GM19043 (cell line): ENCODE results near the gene EDEM3.
"Not testable (repeated sequence)": the region's sequence is repeated elsewhere in the genome, so short reads cannot be mapped to it uniquely, and the experiment has no call there.

Source experiments
- ATAC-seq: cut with Tn5 transposase; IDR thresholded peaks from one replicate; pipeline ENCODE4 v1.9.1; 2021; ENCODE audit warnings: low read depth; ENCODE audit not compliant: unreplicated experiment

Gene EDEM3

GRCh38 chr1:184754476-184755225 lies at the start of gene EDEM3:
Gene EDEM3, minus strand, starts transcription at chr1:184754858. Its CDS starts 212 bp downstream, at chr1:184754646.
- peak; percentile 93 for ATAC-seq

- ATAC-seq: no peak
These were observed 49.6 kb upstream of the EDEM3 start for GRCh38 chr1:184804220-184804619.

- ATAC-seq: no peak
These were observed 48.5 kb upstream of the EDEM3 start for GRCh38 chr1:184803180-184803492.

- ATAC-seq: no peak
These were observed 47.9 kb upstream of the EDEM3 start for GRCh38 chr1:184802354-184803179.

GRCh38 chr1:184801503-184801902 lies 46.8 kb upstream of the EDEM3 start:
- no peak for ATAC-seq

- ATAC-seq: no peak
These were observed 46.2 kb upstream of the EDEM3 start for GRCh38 chr1:184800876-184801275.

- ATAC-seq: no peak
These were observed 39.3 kb upstream of the EDEM3 start for GRCh38 chr1:184793967-184794366.

GRCh38 chr1:184792450-184792969 lies 37.9 kb upstream of the EDEM3 start:
- ATAC-seq: no peak

GRCh38 chr1:184791550-184791900 lies 36.9 kb upstream of the EDEM3 start:
- no peak for ATAC-seq

- ATAC-seq: no peak
These were observed 36.2 kb upstream of the EDEM3 start for GRCh38 chr1:184790642-184791549.

GRCh38 chr1:184789884-184790283 lies 35.2 kb upstream of the EDEM3 start:
- ATAC-seq: no peak

- ATAC-seq: no peak
These were observed 34.3 kb upstream of the EDEM3 start for GRCh38 chr1:184788970-184789369.

GRCh38 chr1:184785529-184785928 lies 30.9 kb upstream of the EDEM3 start:
- no peak for ATAC-seq

GRCh38 chr1:184783723-184784122 lies 29.1 kb upstream of the EDEM3 start:
- ATAC-seq: not testable (repeated sequence)

- no peak for ATAC-seq
These were observed 27.3 kb upstream of the EDEM3 start for GRCh38 chr1:184781941-184782340.

GRCh38 chr1:184775885-184776284 lies 21.2 kb upstream of the EDEM3 start:
- ATAC-seq: no peak

- ATAC-seq: no peak
These were observed 20.7 kb upstream of the EDEM3 start for GRCh38 chr1:184775329-184775728.

- ATAC-seq: no peak
These were observed 19.2 kb upstream of the EDEM3 start for GRCh38 chr1:184773762-184774320.

- no peak for ATAC-seq
These were observed 16.6 kb upstream of the EDEM3 start for GRCh38 chr1:184771190-184771691.
